ENCODE measurements around the gene TMTC3. TPM values are rescaled to one million over a fixed set of nuclear protein-coding genes. Genes with fewer than 3 reads are reported as not detected.

TMTC3 gene
- total RNA-seq, 2 donors from 2014 or later = 3.3 to 6.2 TPM

GRCh38 chr12:88242939-88243338 is 100.8 kb downstream of the TMTC3 start:
- Histone ChIP-seq H3K4me1 (no peaks in the 10 kb centered on the region), H3K27ac (no peak overlapping the region), H3K9me3 (no peaks in the 10 kb centered on the region), H3K4me3 (no peak overlapping the region), H3K27me3 (no peaks in the 10 kb centered on the region), H3K36me3 (replicated peaks in 1 of 2; ENCODE audit: insufficient read depth in 1 of 2, low read depth in 2 of 2) (no peaks in the 10 kb centered on the region)
- no peak for ATAC-seq
- no peak for DNase-seq
- intact Hi-C loops (cut with DNase I) = no loop called here
- TF ChIP-seq POLR2A (IDR thresholded peaks at IDR 0.05) (no peak), CTCF (IDR thresholded peaks at IDR 0.05) (no peak)

- H3K4me3 ChIP-seq = no peak overlapping the region
- no peak overlapping the region for H3K27ac ChIP-seq
- no peaks in the 10 kb centered on the region for H3K27me3 ChIP-seq
- H3K4me1 ChIP-seq = no peaks in the 10 kb centered on the region
- intact Hi-C loops (cut with DNase I) = no loop called here
- no peaks in the 10 kb centered on the region for H3K9me3 ChIP-seq
- TF ChIP-seq CTCF (IDR thresholded peaks at IDR 0.05) (no peak), POLR2A (IDR thresholded peaks at IDR 0.05) (no peak)
- ATAC-seq (no peak), DNase-seq (no peak)
- 73 to 78% methylated on average over 4 of the region's 4 CpGs for WGBS, 2 donors
- no peaks in the 10 kb centered on the region for H3K36me3 ChIP-seq (replicated peaks in 1 of 2; ENCODE audit: insufficient read depth in 1 of 2, low read depth in 2 of 2)
Observed at GRCh38 chr12:88243982-88244381, 101.9 kb downstream of the TMTC3 start.

GRCh38 chr12:88245905-88246304 is 103.8 kb downstream of the TMTC3 start:
- H3K4me1 ChIP-seq = no peaks in the 10 kb centered on the region
- WGBS, 2 donors = 79 to 86% methylated on average over 1 of the region's 1 CpG
- H3K27me3 ChIP-seq = no peaks in the 10 kb centered on the region
- no peaks in the 10 kb centered on the region for H3K36me3 ChIP-seq (replicated peaks in 1 of 2; ENCODE audit: insufficient read depth in 1 of 2, low read depth in 2 of 2)
- TF ChIP-seq CTCF (IDR thresholded peaks at IDR 0.05) (no peak), POLR2A (IDR thresholded peaks at IDR 0.05) (no peak)
- intact Hi-C loops (cut with DNase I) = no loop called here
- ATAC-seq (no peak), DNase-seq (no peak)
- H3K4me3 ChIP-seq = no peak overlapping the region
- H3K9me3 ChIP-seq = no peaks in the 10 kb centered on the region
- H3K27ac ChIP-seq = no peak overlapping the region

GRCh38 chr12:88247241-88247643 is 105.1 kb downstream of the TMTC3 start:
- 39 to 42% methylated on average over 2 of the region's 2 CpGs for WGBS, 2 donors
- Histone ChIP-seq H3K9me3 (no peaks in the 10 kb centered on the region), H3K27ac (no peak overlapping the region), H3K4me3 (no peak overlapping the region), H3K36me3 (replicated peaks in 1 of 2; ENCODE audit: insufficient read depth in 1 of 2, low read depth in 2 of 2) (no peaks in the 10 kb centered on the region), H3K4me1 (no peaks in the 10 kb centered on the region), H3K27me3 (no peaks in the 10 kb centered on the region)
- intact Hi-C loops (cut with DNase I) = no loop called here
- ATAC-seq (no peak), DNase-seq (no peak)
- TF ChIP-seq CTCF (IDR thresholded peaks at IDR 0.05) (no peak), POLR2A (IDR thresholded peaks at IDR 0.05) (no peak)

GRCh38 chr12:88248606-88249005 is 106.5 kb downstream of the TMTC3 start:
- no peak for TF ChIP-seq POLR2A (IDR thresholded peaks at IDR 0.05)
- no peak for TF ChIP-seq CTCF (IDR thresholded peaks at IDR 0.05)
- Histone ChIP-seq H3K27me3 (no peaks in the 10 kb centered on the region), H3K9me3 (no peaks in the 10 kb centered on the region), H3K27ac (no peak overlapping the region), H3K4me3 (no peak overlapping the region), H3K36me3 (replicated peaks in 1 of 2; ENCODE audit: insufficient read depth in 1 of 2, low read depth in 2 of 2) (no peaks in the 10 kb centered on the region), H3K4me1 (no peaks in the 10 kb centered on the region)
- DNase-seq (no peak), ATAC-seq (no peak)
- WGBS, 2 donors = 88 to 93% methylated on average over 1 of the region's 1 CpG
- intact Hi-C loops (cut with DNase I) = no loop called here

Other genes with a start within 250 kb of the TMTC3 start
- gene C12orf50, start 112.9 kb upstream of the TMTC3 start, total RNA-seq = not detected
- gene CEP290, start 219 bp upstream of the TMTC3 start, total RNA-seq = 10 to 100 TPM; 20.4 to 22.6 TPM